ENCODE results near the gene MIB1.

DNA sequence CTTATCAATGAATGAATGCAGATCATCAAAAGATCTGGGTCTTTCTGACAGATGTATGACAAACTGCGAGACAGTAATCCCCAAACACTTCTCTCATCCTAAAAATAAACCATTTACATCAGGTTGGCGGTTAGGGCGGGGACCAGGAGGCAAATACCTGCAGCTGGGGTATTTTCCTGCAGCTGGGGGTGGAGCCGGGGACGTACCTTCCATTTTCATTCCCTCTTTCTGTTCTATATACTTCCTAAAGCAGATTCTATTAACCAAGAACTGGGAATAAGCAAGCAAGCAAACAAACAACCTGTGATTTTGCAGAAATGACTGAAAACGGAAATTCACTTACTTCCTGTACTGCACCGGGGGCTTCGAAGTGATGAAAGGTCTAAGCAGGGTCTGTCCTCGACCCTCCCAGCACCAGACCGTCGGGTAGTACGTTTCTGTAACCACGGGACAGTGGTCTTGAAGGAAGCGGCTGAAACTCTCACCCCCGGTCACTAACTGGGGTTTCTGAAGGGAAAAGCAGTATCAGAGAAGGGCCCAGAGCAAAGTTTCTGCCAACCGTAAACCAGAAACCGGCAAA is 37.3 kb upstream of the MIB1 start:
- TF ChIP-seq CTCF (IDR thresholded peaks at IDR 0.05; ENCODE audit: low read length) (no peak), EZH2phosphoT487 (IDR thresholded peaks at IDR 0.05; ENCODE audit: low read length) (no peak)

All from MM.1S (cell line).